ENCODE data around the gene FAM227B.

FAM227B gene

GRCh38 chr15:49649987-49650386, 29.4 kb upstream of the FAM227B start:
- no peak for TF ChIP-seq CTCF (IDR thresholded peaks at IDR 0.05; ENCODE audit: low read depth, low read length)
- H3K4me3 ChIP-seq (ENCODE audit: low read depth, low read length), result no peak overlapping the region

- H3K4me3 ChIP-seq (ENCODE audit: low read depth, low read length), result no peak overlapping the region
- TF ChIP-seq CTCF (IDR thresholded peaks at IDR 0.05; ENCODE audit: low read depth, low read length), result no peak
These were observed 26.3 kb upstream of the FAM227B start for GRCh38 chr15:49646891-49647290.

DNA sequence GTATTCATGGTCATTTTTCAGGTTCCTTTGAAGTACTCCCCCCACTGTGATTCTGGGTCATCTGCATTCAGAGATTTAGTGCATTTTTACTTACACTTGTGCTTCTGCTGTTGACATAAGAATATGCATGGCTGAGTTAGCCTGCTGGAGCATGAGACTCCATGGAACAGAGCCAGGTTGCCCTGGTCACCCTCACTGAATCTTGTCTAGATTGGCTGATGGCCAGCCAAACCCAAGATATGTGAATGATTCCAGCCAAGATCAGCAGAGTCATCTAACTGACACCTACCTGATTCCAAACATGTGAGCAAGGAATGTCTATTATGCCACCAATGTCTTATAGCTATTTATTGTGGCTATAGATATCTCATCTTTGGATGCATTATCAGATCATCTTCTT, 25.3 kb upstream of the FAM227B start:
- no peak overlapping the region for H3K4me3 ChIP-seq (ENCODE audit: low read depth, low read length)
- TF ChIP-seq CTCF (IDR thresholded peaks at IDR 0.05; ENCODE audit: low read depth, low read length), result no peak

DNA sequence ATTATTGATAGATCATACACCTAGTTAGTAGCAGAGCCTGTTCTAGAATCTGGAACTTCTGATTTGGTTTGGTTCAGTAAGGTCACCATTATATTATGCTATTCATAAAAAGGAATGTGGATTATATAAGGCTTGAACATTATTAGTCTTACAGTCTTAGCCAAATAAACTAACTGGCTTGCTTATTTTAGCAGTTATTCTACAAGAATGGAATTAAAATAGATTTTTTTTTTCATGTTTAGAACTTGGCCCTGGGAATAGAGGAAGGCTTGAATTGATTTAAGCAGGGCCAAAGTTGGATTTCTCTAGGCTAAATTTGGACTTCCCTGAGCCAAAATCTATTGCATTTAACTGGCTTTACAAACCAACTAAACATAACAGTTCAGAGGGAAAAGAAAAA, 24.7 kb upstream of the FAM227B start:
- TF ChIP-seq CTCF (IDR thresholded peaks at IDR 0.05; ENCODE audit: low read depth, low read length), result no peak
- no peak overlapping the region for H3K4me3 ChIP-seq (ENCODE audit: low read depth, low read length)

DNA sequence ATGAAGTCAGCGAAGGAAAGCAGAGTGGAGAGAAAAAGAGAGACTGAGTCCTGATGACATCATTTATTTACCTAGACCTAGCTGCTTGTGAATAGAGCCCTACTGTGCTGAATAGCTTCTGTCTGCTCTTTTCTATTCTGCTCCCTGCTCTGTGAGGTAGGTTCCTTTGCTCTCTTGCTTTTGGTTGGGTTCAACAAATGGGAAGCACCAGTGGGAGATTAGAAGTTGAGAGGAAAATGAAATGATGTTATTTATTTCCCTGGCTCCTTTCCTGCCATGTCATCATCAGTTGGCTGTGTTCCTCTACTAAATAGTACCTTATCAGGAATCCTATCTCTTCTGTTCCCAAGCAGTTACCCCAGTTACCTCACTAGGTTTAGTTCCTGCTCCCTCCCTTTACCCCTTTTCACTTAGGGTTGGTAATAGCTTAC, 23.8 kb upstream of the FAM227B start:
- no peak for TF ChIP-seq CTCF (IDR thresholded peaks at IDR 0.05; ENCODE audit: low read depth, low read length)
- H3K4me3 ChIP-seq (ENCODE audit: low read depth, low read length), result no peak overlapping the region

DNA sequence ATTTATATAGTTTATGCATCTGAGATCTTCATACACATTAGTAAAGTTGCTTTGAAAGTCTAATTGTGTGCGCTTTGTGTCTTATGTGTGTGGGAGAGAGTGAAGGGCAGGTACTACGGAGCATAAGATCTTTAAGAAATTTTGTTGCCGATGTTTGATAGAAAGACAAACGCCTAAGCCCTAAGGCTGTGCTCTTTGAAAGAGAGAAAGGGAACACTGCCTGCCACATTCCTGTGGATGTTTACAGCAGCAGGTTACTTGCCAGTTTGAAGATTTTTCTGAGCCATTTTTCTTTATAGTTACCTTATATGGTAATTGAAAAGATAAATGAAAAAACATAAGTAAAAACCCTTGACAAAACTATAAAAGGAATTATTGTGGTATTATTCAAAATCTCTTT, 17.2 kb upstream of the FAM227B start:
- TF ChIP-seq CTCF (IDR thresholded peaks at IDR 0.05; ENCODE audit: low read depth, low read length), result no peak
- no peak overlapping the region for H3K4me3 ChIP-seq (ENCODE audit: low read depth, low read length)

DNA sequence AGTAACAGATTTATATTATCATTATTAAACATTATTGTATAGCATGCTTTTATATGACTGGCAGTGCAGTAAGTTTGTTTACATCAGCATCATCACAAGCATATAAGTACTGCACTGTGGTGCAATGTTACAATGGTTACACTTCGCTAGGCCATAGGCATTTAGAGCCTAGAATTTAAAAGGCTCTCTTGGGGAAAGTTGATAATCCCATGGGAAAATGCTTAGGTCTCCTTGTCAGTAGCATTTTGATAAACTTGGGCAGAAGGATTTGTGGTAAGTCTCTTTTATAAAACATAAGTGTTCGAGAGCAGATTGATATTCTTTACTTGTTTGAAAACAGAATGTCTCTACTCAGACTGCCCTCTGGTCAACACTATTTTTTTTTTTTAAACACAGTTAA, 7.8 kb upstream of the FAM227B start:
- no peak for TF ChIP-seq CTCF (IDR thresholded peaks at IDR 0.05; ENCODE audit: low read depth, low read length)
- no peak overlapping the region for H3K4me3 ChIP-seq (ENCODE audit: low read depth, low read length)

Measured in WI38 (cell line).